Hindlimb muscle (tissue), 1 donor: ENCODE data around the gene MGAT3. TPM values are rescaled to one million over a fixed set of nuclear protein-coding genes. Genes with fewer than 3 reads are reported as not detected.

ENCODE experiments used
- DNase-seq: peaks from one replicate; pipeline ENCODE4 v3.0.0-alpha.2; 2013
- polyA plus RNA-seq: library from polyadenylated mRNA; unstranded; fragments of 120-200 nt; gene quantifications from one replicate; pipeline ENCODE4 v1.2.1, GENCODE V29; 2013; ENCODE audit not compliant: insufficient read length

MGAT3 gene
- polyA plus RNA-seq, 1 donor, result 4.1 TPM

GRCh38 chr22:39429186-39429585, 27.6 kb upstream of the MGAT3 start:
- no peak for DNase-seq

GRCh38 chr22:39429916-39430575, 26.8 kb upstream of the MGAT3 start:
- DNase-seq, result no peak

- DNase-seq, result no peak
Observed at GRCh38 chr22:39430576-39431150, 26.1 kb upstream of the MGAT3 start.

GRCh38 chr22:39431216-39431801, 25.5 kb upstream of the MGAT3 start:
- no peak for DNase-seq

GRCh38 chr22:39431821-39432251, 25.0 kb upstream of the MGAT3 start:
- no peak for DNase-seq

GRCh38 chr22:39432361-39432811, 24.4 kb upstream of the MGAT3 start:
- no peak for DNase-seq

- no peak for DNase-seq
Observed at GRCh38 chr22:39433476-39434242, 23.2 kb upstream of the MGAT3 start.

- DNase-seq, result no peak
Observed at GRCh38 chr22:39434243-39434653, 22.6 kb upstream of the MGAT3 start.

- no peak for DNase-seq
Observed at GRCh38 chr22:39434721-39435120, 22.1 kb upstream of the MGAT3 start.

- DNase-seq, result no peak
Observed at GRCh38 chr22:39435616-39436015, 21.2 kb upstream of the MGAT3 start.

GRCh38 chr22:39437791-39438704, 18.8 kb upstream of the MGAT3 start:
- no peak for DNase-seq

GRCh38 chr22:39439170-39439569, 17.6 kb upstream of the MGAT3 start:
- no peak for DNase-seq

- DNase-seq, result no peak
Observed at GRCh38 chr22:39443398-39443797, 13.4 kb upstream of the MGAT3 start.

GRCh38 chr22:39444247-39444800, 12.5 kb upstream of the MGAT3 start:
- no peak for DNase-seq

- no peak for DNase-seq
Observed at GRCh38 chr22:39444937-39445465, 11.8 kb upstream of the MGAT3 start.

- no peak for DNase-seq
Observed at GRCh38 chr22:39445678-39446077, 11.1 kb upstream of the MGAT3 start.

- DNase-seq, result no peak
Observed at GRCh38 chr22:39446239-39446721, 10.5 kb upstream of the MGAT3 start.

- no peak for DNase-seq
Observed at GRCh38 chr22:39448205-39449054, 8.4 kb upstream of the MGAT3 start.

GRCh38 chr22:39449708-39450107, 7.1 kb upstream of the MGAT3 start:
- no peak for DNase-seq

GRCh38 chr22:39450258-39450955, 6.4 kb upstream of the MGAT3 start:
- no peak for DNase-seq
